HEK293T (cell line): Measurements from ENCODE around the gene KCNMB3.

ENCODE experiments used
- CTCF ChIA-PET: fragments of 350-600 bp; formaldehyde crosslinking; extraction: SDS; loops from one replicate; lab custom pipeline; 2021; ENCODE audit warnings: antibody characterized with exemption, inconsistent platforms; lab: Yijun Ruan, JAX
- POLR2A ChIA-PET: fragments of 350-600 bp; formaldehyde crosslinking; extraction: SDS; loops from one replicate; lab custom pipeline; 2020; ENCODE audit warnings: antibody characterized with exemption, inconsistent platforms; lab: Yijun Ruan, JAX
- DNase-seq: peaks from one replicate; pipeline ENCODE4 v3.0.0; 2012; ENCODE audit warnings: mixed read lengths; ENCODE audit errors: extremely low spot score
- ARNT ChIP-seq: fragments of 450-650 bp; IDR thresholded peaks from 2 replicates; pipeline ENCODE4 v1.6.1; 2017; ENCODE audit warnings: mild to moderate bottlenecking
- BHLHE40 ChIP-seq: fragments of 450-650 bp; IDR thresholded peaks from 2 replicates; pipeline ENCODE4 v1.6.1; 2016; ENCODE audit warnings: mild to moderate bottlenecking, moderate library complexity, borderline replicate concordance
- CTBP1 ChIP-seq: fragments of 450-650 bp; IDR thresholded peaks from 2 replicates; pipeline ENCODE4 v1.6.1; 2016; ENCODE audit warnings: borderline replicate concordance
- ELF4 ChIP-seq: fragments of 450-650 bp; IDR thresholded peaks from 2 replicates; pipeline ENCODE4 v1.6.1; 2017; ENCODE audit warnings: antibody characterized with exemption
- FOXA1 ChIP-seq: fragments of 450-650 bp; IDR thresholded peaks from 2 replicates; pipeline ENCODE4 v1.6.1; 2016; ENCODE audit warnings: mild to moderate bottlenecking
- FOXK2 ChIP-seq: fragments of 450-650 bp; IDR thresholded peaks from 2 replicates; pipeline ENCODE4 v1.6.1; 2016; ENCODE audit warnings: mild to moderate bottlenecking
- FOXM1 ChIP-seq: fragments of 450-650 bp; IDR thresholded peaks from 2 replicates; pipeline ENCODE4 v1.6.1; 2017; ENCODE audit warnings: mild to moderate bottlenecking, borderline replicate concordance
- HDGF ChIP-seq: fragments of 450-650 bp; IDR thresholded peaks from 2 replicates; pipeline ENCODE4 v1.6.1; 2017; ENCODE audit warnings: antibody characterized with exemption, borderline replicate concordance
- L3MBTL2 ChIP-seq: fragments of 450-650 bp; conservative IDR thresholded peaks from 2 replicates; pipeline ENCODE4 v1.6.1; 2016; ENCODE audit warnings: mild to moderate bottlenecking
- LEF1 ChIP-seq: fragments of 450-650 bp; IDR thresholded peaks from 2 replicates; pipeline ENCODE4 v1.6.1; 2017; ENCODE audit warnings: mild to moderate bottlenecking, borderline replicate concordance
- NFRKB ChIP-seq: fragments of 450-650 bp; IDR thresholded peaks from 2 replicates; pipeline ENCODE4 v1.6.1; 2016; ENCODE audit warnings: mild to moderate bottlenecking, moderate library complexity
- PKNOX1 ChIP-seq: fragments of 450-650 bp; IDR thresholded peaks from 2 replicates; pipeline ENCODE4 v1.6.1; 2016
- SP1 ChIP-seq: fragments of 450-650 bp; IDR thresholded peaks from 2 replicates; pipeline ENCODE4 v1.6.1; 2017
- SUZ12 ChIP-seq: fragments of 450-650 bp; IDR thresholded peaks from 2 replicates; pipeline ENCODE4 v1.6.1; 2016; ENCODE audit warnings: mild to moderate bottlenecking
- TARDBP ChIP-seq: fragments of 450-650 bp; IDR thresholded peaks from 2 replicates; pipeline ENCODE4 v1.6.1; 2016
- ZNF384 ChIP-seq: fragments of 450-650 bp; IDR thresholded peaks from 2 replicates; pipeline ENCODE4 v1.6.1; 2016

KCNMB3 gene

GRCh38 chr3:179289295-179289694 lies 38.4 kb upstream of the KCNMB3 start:
- TF ChIP-seq ARNT (no peak), SUZ12 (no peak), L3MBTL2 (no peak), LEF1 (no peak), ELF4 (no peak), CTBP1 (no peak), SP1 (no peak), HDGF (no peak), FOXK2 (no peak), FOXA1 (no peak), PKNOX1 (no peak), ZNF384 (no peak), FOXM1 (no peak), TARDBP (no peak), NFRKB (no peak), BHLHE40 (no peak)
- DNase-seq, result no peak
- ChIA-PET POLR2A (no interaction called here), CTCF (interaction anchor here (0.6 to 0.9 kb wide), 2 partner anchors 10 to 221 kb away, joined by 3 read pairs; no protein-coding TSS in a partner anchor)

GRCh38 chr3:179288845-179289244 lies 37.9 kb upstream of the KCNMB3 start:
- ChIA-PET CTCF (interaction anchor here (0.9 kb wide), 1 partner anchor 10 kb away, joined by 3 read pairs; no protein-coding TSS in a partner anchor), POLR2A (no interaction called here)
- no peak for DNase-seq
- TF ChIP-seq ZNF384 (no peak), BHLHE40 (no peak), FOXM1 (no peak), SP1 (no peak), LEF1 (no peak), PKNOX1 (no peak), ELF4 (no peak), HDGF (no peak), TARDBP (no peak), NFRKB (no peak), FOXK2 (no peak), CTBP1 (no peak), L3MBTL2 (no peak), ARNT (no peak), FOXA1 (no peak)

- CTCF ChIA-PET, result no interaction called here
- POLR2A ChIA-PET, result no interaction called here
These were observed 35.4 kb upstream of the KCNMB3 start for GRCh38 chr3:179286331-179286730.

GRCh38 chr3:179281825-179282224 lies 30.9 kb upstream of the KCNMB3 start:
- TF ChIP-seq ZNF384 (no peak), HDGF (no peak), FOXA1 (no peak), CTBP1 (no peak), BHLHE40 (no peak), LEF1 (no peak), SP1 (no peak), L3MBTL2 (no peak), ARNT (no peak), TARDBP (no peak)
- DNase-seq, result no peak
- CTCF ChIA-PET, result no interaction called here
- POLR2A ChIA-PET, result no interaction called here

More at GRCh38 chr3:179286331-179286730, 35.4 kb upstream of the KCNMB3 start:
- no peak for DNase-seq
- no peak for TF ChIP-seq BHLHE40
- no peak for TF ChIP-seq ZNF384
- TF ChIP-seq NFRKB, result no peak
- TF ChIP-seq TARDBP, result no peak

- CTCF ChIA-PET, result interaction anchor here (0.7 kb wide), 1 partner anchor 9 kb away, joined by 3 read pairs; no protein-coding TSS in a partner anchor
- POLR2A ChIA-PET, result no interaction called here
- DNase-seq, result no peak
- TF ChIP-seq BHLHE40, result no peak
- TF ChIP-seq LEF1, result no peak
- no peak for TF ChIP-seq NFRKB
These were observed 28.9 kb upstream of the KCNMB3 start for GRCh38 chr3:179279837-179280236.

- ChIA-PET CTCF (interaction anchor here (0.6 to 0.7 kb wide), 2 partner anchors 10 to 18 kb away, joined by 3 read pairs; no protein-coding TSS in a partner anchor), POLR2A (no interaction called here)
- TF ChIP-seq ELF4 (no peak), FOXK2 (no peak), SP1 (no peak), HDGF (no peak), L3MBTL2 (no peak), NFRKB (no peak), FOXM1 (no peak), CTBP1 (no peak)
- DNase-seq, result no peak
These were observed 28.2 kb upstream of the KCNMB3 start for GRCh38 chr3:179278932-179279693.

- TF ChIP-seq ARNT (no peak), FOXA1 (no peak), ELF4 (no peak), LEF1 (no peak), NFRKB (no peak), FOXK2 (no peak), CTBP1 (no peak)
- ChIA-PET CTCF (no interaction called here), POLR2A (no interaction called here)
- no peak for DNase-seq
These were observed 27.2 kb upstream of the KCNMB3 start for GRCh38 chr3:179278151-179278550.
